Right forelimb (tissue), 1 donor: Measurements from ENCODE around the gene SF1.

ENCODE experiments used
- DNase-seq: peaks from one replicate; pipeline ENCODE4 v3.0.0-alpha.2; 2018

SF1 gene

GRCh38 chr11:64744544-64745188, 33.7 kb downstream of the SF1 start:
- no peak for DNase-seq

DNA sequence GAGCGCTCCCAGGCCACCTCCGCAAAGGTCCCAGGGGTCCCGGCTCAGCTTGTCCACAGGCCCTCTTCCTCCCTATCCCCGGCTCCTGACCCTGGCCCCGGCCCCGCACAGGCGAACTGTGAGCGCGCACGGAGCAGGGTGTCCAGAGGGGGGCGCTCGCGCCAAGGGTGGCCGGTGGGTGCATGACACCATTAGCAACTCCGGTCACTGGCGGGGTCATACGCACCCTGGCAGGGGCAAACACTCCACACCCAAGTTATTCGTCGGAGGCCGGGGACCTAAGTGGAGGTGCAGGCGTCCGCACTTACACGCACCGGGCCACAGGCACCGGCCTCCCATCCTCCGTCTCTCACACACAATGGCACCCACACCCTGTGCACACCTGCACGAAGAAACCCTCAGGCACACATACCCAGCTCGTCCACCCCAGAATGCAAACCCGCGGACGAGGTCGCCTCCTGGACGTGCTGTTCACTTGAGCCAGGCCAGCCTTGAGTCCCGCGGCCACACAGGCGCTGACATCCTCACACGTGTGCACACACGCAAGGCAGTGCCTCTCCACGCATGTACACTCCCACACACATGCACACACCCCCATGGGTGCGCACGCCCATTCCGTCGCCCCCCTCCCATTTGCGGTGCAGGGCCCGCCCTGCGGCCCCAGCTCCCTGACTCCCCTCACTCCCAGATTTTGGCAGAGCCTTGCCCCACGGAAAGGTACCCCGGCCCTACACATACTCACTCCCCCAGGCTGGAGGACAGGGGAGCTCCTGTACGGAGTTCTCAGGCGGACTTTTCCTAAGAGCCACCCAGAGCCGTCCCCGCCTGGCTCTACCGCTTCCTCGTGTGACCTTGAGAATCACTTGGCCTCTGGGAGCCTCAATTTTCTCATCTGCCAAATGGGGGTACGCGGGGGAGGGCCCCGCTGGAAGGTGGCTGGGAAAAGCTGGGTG, 34.5 kb downstream of the SF1 start, which contains the start of gene RASGRP2:
Gene RASGRP2, minus strand, starts transcription at position 552 of the 953 bp plus-strand sequence. CDS start 1,276 bp downstream, outside the sequence.
- no peak for DNase-seq

DNA sequence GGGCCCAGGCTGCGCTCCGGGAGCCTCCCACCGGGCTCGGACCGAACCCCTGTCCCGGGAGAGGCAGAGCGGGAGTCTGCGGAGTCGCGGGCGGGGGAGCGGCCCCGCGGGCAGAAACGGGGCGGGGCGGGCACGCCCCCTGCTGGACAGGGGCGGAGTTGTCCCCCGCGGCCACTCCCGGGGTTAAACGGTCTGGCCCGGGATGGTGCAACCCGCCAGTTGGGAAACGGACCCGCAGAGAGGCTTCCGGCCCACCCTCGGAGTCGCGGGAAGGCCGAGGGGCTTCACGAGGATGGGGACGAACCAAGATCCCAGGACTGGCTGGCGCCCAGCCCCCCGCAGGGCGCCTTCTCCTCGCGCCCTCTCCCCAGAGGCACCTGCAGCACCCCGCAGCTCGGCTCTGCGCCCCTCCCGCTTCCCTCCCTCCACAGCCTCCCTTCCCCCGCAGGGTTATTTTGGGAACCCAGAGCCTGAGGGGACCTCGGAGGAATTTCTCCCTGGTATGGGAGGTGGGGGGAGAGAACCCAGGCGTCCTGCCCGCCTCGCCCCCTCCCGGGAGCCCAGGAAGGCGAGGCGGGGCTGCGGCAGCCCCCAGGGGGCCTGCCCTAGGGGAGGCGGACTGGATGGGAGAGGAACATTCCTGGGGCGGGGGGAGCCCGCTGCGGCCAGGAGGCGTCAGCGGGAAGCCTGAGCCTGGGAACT, 35.3 kb downstream of the SF1 start:
- DNase-seq: peak; percentile 66

DNA sequence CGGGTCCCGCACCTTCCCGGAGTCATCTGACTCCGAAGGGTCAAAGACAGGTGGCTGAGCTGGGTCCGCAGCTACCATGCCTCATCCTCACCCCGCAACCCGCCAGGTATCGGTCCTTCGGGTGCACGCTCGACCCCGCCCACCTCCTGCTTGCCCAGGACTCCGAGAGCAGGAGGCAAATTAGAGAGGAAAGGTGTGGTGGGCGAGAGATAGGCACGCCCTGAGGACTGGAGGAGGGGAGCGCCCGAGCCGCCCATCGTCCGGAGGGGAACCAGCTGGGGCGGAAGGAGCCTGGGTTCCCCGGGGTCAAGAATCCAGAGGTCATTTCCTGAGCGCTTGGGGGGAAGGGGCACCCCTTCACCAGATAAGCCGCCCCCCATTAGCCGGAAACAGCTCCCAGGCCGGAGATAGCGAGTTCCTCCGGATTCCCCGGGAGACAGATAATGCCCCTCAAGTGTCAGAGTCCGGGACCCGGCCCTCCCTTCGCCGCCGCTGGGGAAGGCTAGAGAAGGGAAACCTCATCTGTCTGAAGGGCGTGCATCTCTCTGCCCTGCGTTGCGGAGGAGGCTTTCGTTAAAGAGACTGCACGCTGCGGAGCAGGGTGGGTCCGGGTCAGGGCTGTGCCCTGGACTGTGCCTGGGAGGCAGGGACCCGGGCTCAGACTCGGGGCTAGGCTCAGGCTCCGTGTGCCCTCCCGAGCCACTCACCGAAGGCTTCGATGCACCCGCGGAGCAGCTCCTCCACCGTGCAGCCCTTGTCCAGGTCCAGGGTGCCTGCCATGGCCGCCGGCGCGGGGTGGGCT, 36.1 kb downstream of the SF1 start:
- no peak for DNase-seq

DNA sequence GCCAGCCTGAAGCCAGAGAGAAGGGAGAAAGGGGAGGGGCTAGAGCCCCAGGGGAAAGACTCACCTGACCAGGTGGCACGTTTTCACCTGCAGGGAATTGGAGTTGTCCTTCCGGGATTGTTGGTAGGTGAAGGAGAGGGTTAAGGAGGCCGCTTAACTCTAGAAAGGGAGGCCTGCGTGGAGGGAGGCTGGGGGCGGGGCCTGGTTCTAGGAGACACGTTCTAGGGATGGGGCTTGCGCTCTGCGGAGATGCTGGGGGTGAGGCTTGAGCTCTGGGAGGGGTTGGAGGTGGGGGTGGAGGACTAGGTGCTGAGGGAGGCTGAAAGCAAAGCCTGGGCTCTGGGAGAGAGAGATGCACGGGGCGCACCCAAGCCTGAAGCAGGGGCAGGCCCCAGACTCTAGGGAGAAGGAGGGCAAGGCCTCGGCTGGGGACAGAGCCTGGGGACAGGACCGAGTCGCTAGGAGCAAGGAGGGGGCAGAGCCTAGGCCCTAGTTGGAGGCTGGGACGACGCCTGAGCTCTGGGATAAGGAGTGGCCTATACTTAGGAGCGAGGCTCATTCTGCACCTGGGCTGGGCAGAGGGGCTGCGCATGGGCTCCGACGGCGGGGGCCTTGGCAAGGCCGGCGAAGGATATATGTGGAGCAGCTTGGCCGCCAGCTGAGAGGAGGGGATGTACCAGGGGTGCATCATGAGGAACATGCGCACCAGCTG, 36.8 kb downstream of the SF1 start:
- DNase-seq: no peak

DNA sequence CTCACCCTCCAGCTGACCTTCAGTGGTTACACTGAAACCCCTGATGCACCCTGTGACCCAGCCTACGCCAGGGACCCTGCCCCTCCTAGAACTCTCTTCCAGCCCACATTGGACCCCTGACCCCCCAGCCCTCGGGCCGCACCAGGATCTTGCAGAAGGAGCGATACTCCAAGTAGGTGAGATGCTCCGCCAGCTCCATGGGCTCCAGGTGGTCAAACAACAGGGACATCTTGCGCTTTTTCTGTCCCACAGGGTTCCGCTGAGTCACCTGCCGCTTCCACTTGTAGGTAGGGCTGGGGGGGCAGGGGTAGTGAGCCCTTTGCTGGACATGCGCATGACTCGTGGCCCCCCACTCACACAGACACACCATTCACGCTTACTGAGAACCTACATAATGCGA, 38.5 kb downstream of the SF1 start:
- no peak for DNase-seq

DNA sequence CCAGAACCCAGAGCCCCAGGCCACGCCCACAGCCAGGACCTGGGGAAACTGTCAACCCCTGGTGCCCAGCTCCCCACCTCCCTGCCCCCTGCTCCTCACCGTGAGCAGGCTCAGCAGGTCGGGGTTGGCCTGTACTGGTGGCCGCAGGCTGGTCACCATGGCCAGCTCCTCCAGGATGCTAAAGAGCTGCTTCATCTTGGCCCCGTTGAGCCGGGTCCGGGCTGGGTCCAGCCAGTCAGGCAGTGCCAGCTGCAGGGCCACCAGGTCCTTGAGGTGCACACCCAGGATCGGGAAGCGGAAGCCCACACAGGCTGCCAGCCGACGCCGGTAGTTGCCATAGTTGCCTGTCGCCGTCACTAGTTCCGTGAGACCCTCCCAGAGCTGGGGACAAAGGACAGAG, 41.7 kb downstream of the SF1 start:
- no peak for DNase-seq

DNA sequence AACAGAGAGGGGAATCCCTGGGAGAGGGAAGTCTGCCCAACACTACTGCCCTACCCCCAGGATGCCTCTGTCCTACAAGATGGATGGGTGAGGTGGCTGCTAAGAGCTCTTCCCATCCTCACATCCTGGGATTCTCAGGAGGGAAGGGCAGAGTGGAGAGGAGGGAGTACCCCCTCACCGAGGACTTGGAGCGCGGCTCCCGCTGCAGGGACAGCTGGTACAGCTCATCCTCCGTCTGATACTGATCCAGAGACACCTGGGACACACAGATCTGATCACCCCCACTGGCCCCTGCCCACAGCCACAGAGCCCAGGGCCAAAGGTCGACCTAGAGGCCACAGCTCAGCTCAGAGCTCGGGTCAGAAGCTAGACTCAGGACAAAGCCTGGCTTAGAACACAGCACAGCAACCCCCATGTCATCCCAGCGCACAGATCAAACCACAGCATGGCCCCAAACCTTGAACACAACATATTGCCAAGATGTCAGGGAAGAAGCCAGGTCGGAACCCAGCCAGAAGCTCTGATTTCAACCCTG, 42.5 kb downstream of the SF1 start:
- DNase-seq: no peak

GRCh38 chr11:64734811-64735724, 43.3 kb downstream of the SF1 start:
- DNase-seq: no peak

- no peak for DNase-seq
These were observed 46.7 kb downstream of the SF1 start for GRCh38 chr11:64731601-64732000.

GRCh38 chr11:64729851-64730382, 48.4 kb downstream of the SF1 start:
- no peak for DNase-seq

DNA sequence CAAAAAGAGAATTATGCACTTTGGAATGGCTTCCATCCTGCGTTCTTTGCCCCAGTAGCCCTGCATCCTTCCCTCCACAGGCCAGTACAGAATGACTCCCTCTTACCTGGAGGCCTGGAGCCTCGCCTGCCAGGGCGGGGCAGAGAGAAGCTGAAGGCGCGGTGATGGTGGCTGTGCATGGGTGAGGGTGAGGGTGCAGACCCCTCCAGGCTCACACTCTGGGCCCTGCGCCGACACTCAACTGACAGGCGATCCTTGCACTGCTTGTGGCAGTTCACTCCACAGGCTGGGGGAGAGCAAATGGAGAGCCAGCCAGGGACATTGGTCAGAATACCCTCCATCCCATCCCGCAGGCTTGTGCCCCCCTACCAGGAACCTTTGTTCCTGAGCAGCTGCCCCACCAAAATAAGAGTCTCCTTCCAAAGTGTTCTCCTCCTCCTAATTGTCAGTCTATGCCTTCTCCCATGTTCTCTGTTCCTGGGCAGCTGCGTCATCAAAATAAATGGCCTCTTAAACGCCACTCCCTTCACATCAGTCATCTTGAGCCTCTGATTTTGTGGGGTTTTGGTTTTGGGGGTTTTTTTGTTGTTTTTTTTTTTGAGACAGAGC, 49.5 kb downstream of the SF1 start:
- no peak for DNase-seq

DNA sequence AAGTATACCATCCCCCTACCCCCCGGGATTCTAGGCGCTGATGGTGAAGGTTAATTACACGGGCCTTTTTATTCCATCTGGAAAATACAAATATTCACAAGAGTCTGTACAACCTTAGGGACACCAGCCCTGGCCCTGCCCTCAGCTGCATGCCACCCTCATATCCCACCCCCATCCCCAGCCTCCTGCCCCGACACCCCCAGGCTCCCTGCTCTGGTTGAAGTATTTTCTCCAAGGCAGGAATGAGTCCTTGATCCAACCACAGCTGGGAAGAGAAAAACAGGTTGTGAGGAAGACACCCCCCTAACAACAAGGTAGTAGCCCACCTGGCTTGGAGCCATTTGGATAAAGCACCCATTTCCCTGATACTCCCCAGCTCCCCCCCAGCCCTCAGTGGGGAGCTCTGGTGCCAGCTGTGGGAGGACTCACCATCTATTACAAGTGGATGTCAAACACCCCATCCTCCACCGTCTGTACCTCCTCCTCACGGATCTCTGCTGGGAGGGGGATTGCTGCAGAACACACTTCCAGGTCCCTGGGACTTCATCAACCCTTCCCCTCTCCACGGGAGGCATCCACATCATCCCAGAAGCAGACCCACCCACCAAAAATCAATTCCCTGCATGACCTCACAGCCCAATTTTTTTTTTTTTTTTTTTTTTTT, 51.3 kb downstream of the SF1 start:
- no peak for DNase-seq

DNA sequence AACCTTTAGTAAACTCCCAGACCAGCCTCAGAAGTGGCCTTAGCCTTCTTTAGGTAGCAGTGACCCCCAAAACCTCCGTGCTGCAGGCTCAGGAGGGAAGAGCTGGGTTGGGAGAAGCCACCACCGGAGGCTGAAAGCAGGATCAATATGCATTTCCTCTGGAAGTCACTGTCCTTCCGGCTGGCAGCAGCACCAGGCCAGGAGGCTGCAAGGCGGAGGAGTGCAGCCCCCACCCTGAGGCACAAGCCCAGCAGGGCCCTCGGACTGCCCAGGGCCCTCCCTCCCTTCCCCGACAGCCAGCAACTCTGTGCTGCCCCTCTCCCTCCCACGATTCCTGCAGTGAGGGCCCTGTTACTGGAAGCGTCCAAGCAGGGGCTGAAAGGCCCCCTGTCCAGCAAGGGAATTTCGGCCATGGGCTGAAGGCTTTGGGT, 52.1 kb downstream of the SF1 start:
- no peak for DNase-seq

DNA sequence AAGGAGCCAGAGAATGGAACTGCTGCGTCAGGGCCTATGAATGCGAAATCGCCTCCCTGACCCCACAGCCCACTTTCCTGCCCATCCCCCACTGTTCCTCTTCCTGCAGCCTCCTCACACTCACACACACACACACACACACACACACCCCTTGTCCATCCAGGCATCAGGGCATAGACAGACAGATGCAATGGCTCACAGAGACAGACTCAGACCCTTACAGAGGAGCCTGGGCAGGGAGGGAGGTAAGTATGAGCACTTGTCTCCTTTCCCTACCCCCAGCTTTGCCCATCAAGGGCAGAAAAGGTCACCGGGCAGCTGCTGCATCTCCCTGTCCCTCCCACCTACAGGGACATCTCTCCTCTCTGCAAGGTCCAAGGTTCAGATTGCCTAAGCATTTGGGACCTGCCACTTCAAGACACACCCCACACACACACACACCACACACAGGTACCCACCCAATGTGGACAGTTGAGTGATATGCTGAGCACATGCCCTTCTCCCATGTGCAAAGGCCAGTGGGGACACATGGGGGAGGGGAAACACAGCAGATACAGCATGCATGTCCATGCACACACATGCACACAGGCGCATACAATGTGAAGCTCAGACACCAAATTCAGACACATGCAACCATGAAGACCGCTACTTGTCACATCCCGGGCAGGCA, 53.3 kb downstream of the SF1 start:
- no peak for DNase-seq

DNA sequence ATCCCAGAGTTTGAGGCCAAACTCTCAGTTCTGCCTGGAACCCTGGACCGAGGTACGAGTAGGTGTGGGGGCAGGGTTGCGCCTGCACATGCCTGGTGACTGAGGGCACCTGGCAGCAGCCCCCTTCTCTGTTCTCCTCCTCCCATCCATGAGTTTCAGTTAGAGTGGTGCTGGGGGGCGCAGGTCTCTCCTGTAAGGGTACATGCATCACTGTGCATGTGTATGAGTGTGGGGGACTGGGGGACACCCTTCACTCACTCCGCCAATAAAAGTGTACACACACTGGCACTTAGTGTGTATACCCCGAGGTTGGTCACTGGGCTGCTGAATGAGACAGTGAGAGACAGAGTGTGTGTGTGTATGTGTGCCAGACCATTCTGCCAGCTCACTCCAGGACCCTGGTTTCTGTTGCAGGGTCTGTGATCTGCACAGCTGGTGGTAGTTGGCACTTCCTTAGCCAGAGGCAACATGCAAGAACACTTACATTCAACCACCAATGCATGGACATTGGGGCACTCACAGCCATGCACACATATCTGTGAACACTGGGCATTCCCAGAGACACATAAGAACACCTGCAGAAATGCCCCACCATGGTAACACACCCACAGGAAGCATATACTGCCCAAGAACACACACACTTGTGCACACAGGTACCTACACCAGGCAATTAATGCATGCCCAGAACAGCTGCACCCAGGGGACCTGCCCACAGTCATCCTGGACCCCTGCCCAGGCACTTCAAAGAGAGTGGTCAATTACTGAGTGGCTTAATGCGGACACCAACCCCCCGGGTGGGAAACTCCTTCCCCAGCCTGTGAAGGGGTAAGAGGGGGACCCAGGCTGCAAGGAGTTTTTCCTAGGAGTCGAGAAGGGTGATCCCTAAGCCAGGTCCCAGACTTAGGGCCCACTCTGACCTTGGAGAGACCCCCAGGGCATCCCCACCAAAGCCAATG, 54.2 kb downstream of the SF1 start:
- DNase-seq: no peak
